Neural cell (in vitro differentiated cells): ENCODE data around the gene ARL4A. TPM values are rescaled to one million over a fixed set of nuclear protein-coding genes. Genes with fewer than 3 reads are reported as not detected.

Experiments
- H2AFZ ChIP-seq: fragments of 200-600, 300-800 bp; sonication (generic), shearing (Covaris generic); 2 replicates; pipeline ENCODE4 v1.6.0; 2014; ENCODE audit warnings: low read depth, mild to moderate bottlenecking, antibody characterized with exemption, low read length, moderate library complexity
- H3F3A ChIP-seq: fragments of 200-600 bp; shearing (Covaris generic); 2 replicates; pipeline ENCODE4 v1.6.1; 2016; ENCODE audit warnings: mild to moderate bottlenecking, moderate library complexity, mixed read lengths, antibody characterized with exemption, low read length; ENCODE audit not compliant: insufficient read depth, poor library complexity, severe bottlenecking
- H3K27ac ChIP-seq: fragments of 200-600, 300-800 bp; sonication (generic), shearing (Covaris generic); 2 replicates; pipeline ENCODE4 v1.5.1; 2014; ENCODE audit warnings: mild to moderate bottlenecking, low read length, moderate library complexity
- H3K27me3 ChIP-seq: fragments of 300-800, 200-600 bp; sonication (generic), shearing (Covaris generic); 2 replicates; pipeline ENCODE4 v1.6.0; 2014; ENCODE audit warnings: mild to moderate bottlenecking, low read depth, low read length, moderate library complexity; ENCODE audit not compliant: insufficient read depth
- H3K36me3 ChIP-seq: fragments of 300-800, 200-600 bp; sonication (generic), shearing (Covaris generic); 2 replicates; pipeline ENCODE4 v1.5.1; 2014; ENCODE audit warnings: mild to moderate bottlenecking, antibody characterized with exemption, low read length, moderate library complexity; ENCODE audit not compliant: insufficient read depth
- H3K4me2 ChIP-seq: fragments of 300-800, 200-600 bp; sonication (generic), shearing (Covaris generic); 2 replicates; pipeline ENCODE4 v1.6.0; 2014; ENCODE audit warnings: mild to moderate bottlenecking, low read length
- H3K4me3 ChIP-seq: fragments of 300-800, 200-600 bp; sonication (generic), shearing (Covaris generic); 2 replicates; pipeline ENCODE4 v1.5.1; 2014; ENCODE audit warnings: mild to moderate bottlenecking, low read length, moderate library complexity
- H3K79me2 ChIP-seq: fragments of 200-600 bp; shearing (Covaris generic); replicated peaks from 2 replicates; pipeline ENCODE4 v1.6.0; 2014; ENCODE audit warnings: mild to moderate bottlenecking, low read length, moderate library complexity; ENCODE audit not compliant: insufficient read depth
- H3K9ac ChIP-seq: fragments of 300-800, 200-600 bp; sonication (generic), shearing (Covaris generic); 2 replicates; pipeline ENCODE4 v1.6.1; 2016; ENCODE audit warnings: mild to moderate bottlenecking, low read length, mixed read lengths
- H3K9me2 ChIP-seq: fragments of 200-600 bp; shearing (Covaris generic); 2 replicates; pipeline ENCODE4 v1.6.1; 2016; ENCODE audit warnings: mild to moderate bottlenecking, low read length, mixed read lengths; ENCODE audit not compliant: insufficient read depth
- H3K9me3 ChIP-seq: fragments of 200-600, 300-800 bp; sonication (generic), shearing (Covaris generic); 2 replicates; pipeline ENCODE4 v1.6.1; 2016; ENCODE audit warnings: mild to moderate bottlenecking, mixed run types, low read length, moderate library complexity, mixed read lengths
- H4K20me1 ChIP-seq: fragments of 200-600 bp; shearing (Covaris generic); 2 replicates; pipeline ENCODE4 v1.6.1; 2016; ENCODE audit warnings: mild to moderate bottlenecking, mixed run types; ENCODE audit not compliant: insufficient read depth
- EP300 ChIP-seq: fragments of 450-650 bp; conservative IDR thresholded peaks from 2 replicates; pipeline ENCODE4 v1.6.1; 2014; ENCODE audit warnings: antibody characterized with exemption, mild to moderate bottlenecking, moderate library complexity; ENCODE audit not compliant: poor library complexity, severe bottlenecking
- EZH2 ChIP-seq: fragments of 200-600, 300-800 bp; shearing (Covaris generic), sonication (generic); IDR thresholded peaks from 2 replicates; pipeline ENCODE4 v1.6.1; 2014; ENCODE audit warnings: antibody characterized with exemption, low read length, borderline replicate concordance, mild to moderate bottlenecking; ENCODE audit not compliant: insufficient read depth, poor library complexity, severe bottlenecking
- MXI1 ChIP-seq: fragments of 450-650 bp; conservative IDR thresholded peaks from 2 replicates; pipeline ENCODE4 v1.6.1; 2014; ENCODE audit warnings: antibody characterized with exemption, mild to moderate bottlenecking; ENCODE audit not compliant: poor library complexity, severe bottlenecking
- POLR2AphosphoS5 ChIP-seq: IDR thresholded peaks from 2 replicates; pipeline ENCODE4 v1.6.1; 2012
- RAD21 ChIP-seq: fragments of 450-650 bp; conservative IDR thresholded peaks from 2 replicates; pipeline ENCODE4 v1.6.1; 2014; ENCODE audit warnings: antibody characterized with exemption, mild to moderate bottlenecking, moderate library complexity
- REST ChIP-seq: IDR thresholded peaks from 2 replicates; pipeline ENCODE4 v1.6.1; 2012; ENCODE audit warnings: borderline replicate concordance
- SMC3 ChIP-seq: fragments of 450-650 bp; conservative IDR thresholded peaks from 2 replicates; pipeline ENCODE4 v1.6.1; 2014; ENCODE audit warnings: antibody characterized with exemption, mild to moderate bottlenecking, moderate library complexity; ENCODE audit not compliant: poor library complexity
- TAF1 ChIP-seq: IDR thresholded peaks from 2 replicates; pipeline ENCODE4 v1.6.1; 2012; ENCODE audit warnings: low read depth
- polyA plus RNA-seq: library from polyadenylated mRNA; depleted of rRNA; stranded (reverse); fragments of >200 nt; gene quantifications from 2 replicates; pipeline ENCODE4 v1.2.3, GENCODE V29; 2014
- TF ChIP-seq, protein P1 (sequence below): fragments of 450-650 bp; IDR thresholded peaks from 2 replicates; pipeline ENCODE4 v1.5.1; 2014; ENCODE audit warnings: antibody characterized with exemption, mild to moderate bottlenecking, moderate library complexity; ENCODE audit not compliant: poor library complexity, severe bottlenecking

Gene ARL4A
- polyA plus RNA-seq, 1 donor from 2014 or later: 10.9 TPM

DNA sequence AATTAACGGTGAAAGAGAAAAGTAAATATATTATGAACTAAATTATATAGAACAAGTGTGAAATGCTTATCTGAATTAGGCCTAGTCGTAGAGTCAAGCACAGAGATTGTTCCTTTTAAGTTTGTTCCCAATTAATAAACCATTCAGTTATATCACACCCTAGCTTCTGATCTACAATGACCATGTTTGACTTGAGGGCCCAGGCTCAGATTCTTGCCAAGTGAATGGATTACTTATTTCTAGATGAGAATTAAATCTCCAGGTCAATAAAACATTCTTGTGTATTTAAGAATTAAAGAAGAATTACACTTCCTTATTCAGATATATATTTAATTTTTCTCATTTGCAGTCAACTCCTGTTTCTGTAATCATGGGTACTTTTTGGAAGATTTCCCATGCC lies 37.4 kb upstream of the ARL4A start:
- Histone ChIP-seq H3K27ac (no peak overlapping the region), H3K9me3 (no peaks in the 10 kb centered on the region), H4K20me1 (no peaks in the 10 kb centered on the region), H3K9ac (no peak overlapping the region), H3K4me2 (no peak overlapping the region), H3K27me3 (no peaks in the 10 kb centered on the region), H3K4me3 (no peak overlapping the region), H3K9me2 (no peaks in the 10 kb centered on the region), H2AFZ (no peak overlapping the region), H3K79me2 (no peaks in the 10 kb centered on the region), H3K36me3 (no peaks in the 10 kb centered on the region), H3F3A (no peaks in the 10 kb centered on the region)
- TF ChIP-seq POLR2AphosphoS5: no peak
- TF ChIP-seq REST: no peak
- no peak for TF ChIP-seq EZH2
- no peak for TF ChIP-seq TAF1
- TF ChIP-seq MXI1: no peak
- TF ChIP-seq RAD21: no peak

DNA sequence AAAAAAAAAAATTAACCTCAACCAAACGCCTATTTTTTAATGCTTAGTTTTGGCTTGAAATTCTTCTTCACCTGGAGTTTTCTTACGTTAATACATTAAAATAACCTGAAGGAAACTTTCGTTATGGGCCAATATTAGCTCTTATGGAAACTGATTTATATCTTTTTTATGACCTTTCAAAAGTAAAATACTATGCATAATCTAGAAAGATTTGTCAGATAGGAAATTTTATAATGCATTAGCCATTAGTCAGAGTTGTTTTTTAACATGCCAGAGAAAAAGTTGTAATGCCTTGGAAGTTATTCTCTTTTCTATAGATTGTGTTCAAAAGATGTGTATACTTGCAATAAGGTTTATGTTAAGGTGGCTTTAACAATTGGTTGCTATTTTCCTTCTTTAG lies 34.3 kb upstream of the ARL4A start:
- no peaks in the 10 kb centered on the region for H4K20me1 ChIP-seq
- no peaks in the 10 kb centered on the region for H3K9me2 ChIP-seq
- H3K36me3 ChIP-seq: no peaks in the 10 kb centered on the region
- H3K27me3 ChIP-seq: no peaks in the 10 kb centered on the region
- H3F3A ChIP-seq: no peaks in the 10 kb centered on the region
- H3K79me2 ChIP-seq: no peaks in the 10 kb centered on the region
- no peak overlapping the region for H3K4me2 ChIP-seq
- H2AFZ ChIP-seq: no peak overlapping the region
- H3K4me3 ChIP-seq: no peak overlapping the region
- TF ChIP-seq MXI1 (no peak), REST (no peak), POLR2AphosphoS5 (no peak), SMC3 (no peak), RAD21 (no peak), TAF1 (no peak), EP300 (no peak), EZH2 (no peak)
- TF ChIP-seq, protein P1, sequence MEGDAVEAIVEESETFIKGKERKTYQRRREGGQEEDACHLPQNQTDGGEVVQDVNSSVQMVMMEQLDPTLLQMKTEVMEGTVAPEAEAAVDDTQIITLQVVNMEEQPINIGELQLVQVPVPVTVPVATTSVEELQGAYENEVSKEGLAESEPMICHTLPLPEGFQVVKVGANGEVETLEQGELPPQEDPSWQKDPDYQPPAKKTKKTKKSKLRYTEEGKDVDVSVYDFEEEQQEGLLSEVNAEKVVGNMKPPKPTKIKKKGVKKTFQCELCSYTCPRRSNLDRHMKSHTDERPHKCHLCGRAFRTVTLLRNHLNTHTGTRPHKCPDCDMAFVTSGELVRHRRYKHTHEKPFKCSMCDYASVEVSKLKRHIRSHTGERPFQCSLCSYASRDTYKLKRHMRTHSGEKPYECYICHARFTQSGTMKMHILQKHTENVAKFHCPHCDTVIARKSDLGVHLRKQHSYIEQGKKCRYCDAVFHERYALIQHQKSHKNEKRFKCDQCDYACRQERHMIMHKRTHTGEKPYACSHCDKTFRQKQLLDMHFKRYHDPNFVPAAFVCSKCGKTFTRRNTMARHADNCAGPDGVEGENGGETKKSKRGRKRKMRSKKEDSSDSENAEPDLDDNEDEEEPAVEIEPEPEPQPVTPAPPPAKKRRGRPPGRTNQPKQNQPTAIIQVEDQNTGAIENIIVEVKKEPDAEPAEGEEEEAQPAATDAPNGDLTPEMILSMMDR: no peak
- H3K9me3 ChIP-seq: no peaks in the 10 kb centered on the region
- no peak overlapping the region for H3K27ac ChIP-seq
- no peak overlapping the region for H3K9ac ChIP-seq
